NCI-H2227 (cell line): Measurements from ENCODE around the gene RIF1.
"Not testable (repeated sequence)": the region's sequence is repeated elsewhere in the genome, so short reads cannot be mapped to it uniquely, and the experiment has no call there.

Experiments
- DNase-seq: peaks from one replicate; lab custom pipeline; 2025; ENCODE audit not compliant: unreplicated experiment; lab: John Stamatoyannopoulos, UW

RIF1 gene

GRCh38 chr2:151421681-151422080 is 12.0 kb downstream of the RIF1 start:
- DNase-seq = not testable (repeated sequence)

- DNase-seq = no peak
Measured at GRCh38 chr2:151422917-151423439, 13.3 kb downstream of the RIF1 start.

- DNase-seq = no peak
Measured at GRCh38 chr2:151423760-151424159, 14.1 kb downstream of the RIF1 start.

GRCh38 chr2:151437630-151438029 is 27.9 kb downstream of the RIF1 start:
- DNase-seq = peak; percentile 42

GRCh38 chr2:151438506-151438905 is 28.8 kb downstream of the RIF1 start:
- no peak for DNase-seq

- DNase-seq = no peak
Measured at GRCh38 chr2:151439127-151439526, 29.4 kb downstream of the RIF1 start.

GRCh38 chr2:151459358-151459757 is 49.7 kb downstream of the RIF1 start:
- no peak for DNase-seq

- DNase-seq = no peak
Measured at GRCh38 chr2:151465771-151466170, 56.1 kb downstream of the RIF1 start.

- no peak for DNase-seq
Measured at GRCh38 chr2:151470556-151470955, 60.9 kb downstream of the RIF1 start.

- no peak for DNase-seq
Measured at GRCh38 chr2:151472966-151473365, 63.3 kb downstream of the RIF1 start.

GRCh38 chr2:151475071-151475470 is 65.4 kb downstream of the RIF1 start:
- DNase-seq = no peak

- DNase-seq = no peak
Measured at GRCh38 chr2:151476287-151476686, 66.6 kb downstream of the RIF1 start.

- no peak for DNase-seq
Measured at GRCh38 chr2:151478011-151478410, 68.3 kb downstream of the RIF1 start.

- DNase-seq = no peak
Measured at GRCh38 chr2:151481744-151482143, 72.0 kb downstream of the RIF1 start.

- no peak for DNase-seq
Measured at GRCh38 chr2:151482171-151482725, 72.5 kb downstream of the RIF1 start.

- DNase-seq = no peak
Measured at GRCh38 chr2:151483546-151483945, 73.8 kb downstream of the RIF1 start.

- no peak for DNase-seq
Measured at GRCh38 chr2:151484100-151484499, 74.4 kb downstream of the RIF1 start.

- no peak for DNase-seq
Measured at GRCh38 chr2:151486053-151486452, 76.4 kb downstream of the RIF1 start.

- no peak for DNase-seq
Measured at GRCh38 chr2:151490276-151490675, 80.6 kb downstream of the RIF1 start.

GRCh38 chr2:151491496-151491895 is 81.8 kb downstream of the RIF1 start:
- DNase-seq = no peak

GRCh38 chr2:151498178-151498577 is 88.5 kb downstream of the RIF1 start:
- no peak for DNase-seq

GRCh38 chr2:151506170-151506569 is 96.5 kb downstream of the RIF1 start:
- DNase-seq = no peak

GRCh38 chr2:151508519-151508918 is 98.8 kb downstream of the RIF1 start:
- no peak for DNase-seq
